GM10248 (cell line): ENCODE results near the gene SHF.

ENCODE experiments used
- CTCF ChIA-PET: fragments of 300-600 bp; sonication (Branson Sonifier 250); formaldehyde crosslinking; extraction: SDS; loops from one replicate; lab custom pipeline; 2021; ENCODE audit warnings: antibody characterized with exemption; lab: Yijun Ruan, JAX
- POLR2A ChIA-PET: fragments of 350-650 bp; sonication (Branson Sonifier 250); formaldehyde crosslinking; extraction: SDS; loops from one replicate; lab custom pipeline; 2020; ENCODE audit warnings: antibody characterized with exemption; lab: Yijun Ruan, JAX
- DNase-seq: peaks from one replicate; pipeline ENCODE4 v3.0.0; 2012; ENCODE audit errors: extremely low spot score
- CTCF ChIP-seq: IDR thresholded peaks from 2 replicates; pipeline ENCODE4 v1.5.1; 2012; ENCODE audit warnings: mild to moderate bottlenecking, low read depth; ENCODE audit errors: extremely low read depth, missing control alignments, control extremely low read depth

The SHF gene

GRCh38 chr15:45167631-45168205, 20.0 kb downstream of the SHF start:
- POLR2A ChIA-PET = interaction anchor here (0.9 to 1.6 kb wide), 2 partner anchors 19 to 20 kb away, joined by 4 read pairs; partner anchors contain the start of gene SHF
- CTCF ChIA-PET = interaction anchor here (0.6 to 17.2 kb wide), 19 partner anchors 9 to 474 kb away, joined by 3 to 234 read pairs (median 7); a partner anchor contains a TSS
- no peak for TF ChIP-seq CTCF

GRCh38 chr15:45166834-45167630, 20.7 kb downstream of the SHF start:
- CTCF ChIA-PET = interaction anchor here (0.6 to 17.2 kb wide), 19 partner anchors 12 to 475 kb away, joined by 3 to 234 read pairs (median 7); a partner anchor contains a TSS
- POLR2A ChIA-PET = interaction anchor here (0.9 to 1.6 kb wide), 2 partner anchors 20 to 21 kb away, joined by 4 read pairs; partner anchors contain the start of gene SHF
- TF ChIP-seq CTCF = peak; percentile 73

More at GRCh38 chr15:45167631-45168205, 20.0 kb downstream of the SHF start:
- DNase-seq = no peak

GRCh38 chr15:45165536-45165935, 22.2 kb downstream of the SHF start:
- POLR2A ChIA-PET = no interaction called here
- TF ChIP-seq CTCF = no peak
- CTCF ChIA-PET = interaction anchor here (0.8 to 17.2 kb wide), 7 partner anchors 11 to 292 kb away, joined by 3 to 234 read pairs (median 19); no protein-coding TSS in a partner anchor
- no peak for DNase-seq

More at GRCh38 chr15:45166834-45167630, 20.7 kb downstream of the SHF start:
- DNase-seq = peak; percentile 90

DNA sequence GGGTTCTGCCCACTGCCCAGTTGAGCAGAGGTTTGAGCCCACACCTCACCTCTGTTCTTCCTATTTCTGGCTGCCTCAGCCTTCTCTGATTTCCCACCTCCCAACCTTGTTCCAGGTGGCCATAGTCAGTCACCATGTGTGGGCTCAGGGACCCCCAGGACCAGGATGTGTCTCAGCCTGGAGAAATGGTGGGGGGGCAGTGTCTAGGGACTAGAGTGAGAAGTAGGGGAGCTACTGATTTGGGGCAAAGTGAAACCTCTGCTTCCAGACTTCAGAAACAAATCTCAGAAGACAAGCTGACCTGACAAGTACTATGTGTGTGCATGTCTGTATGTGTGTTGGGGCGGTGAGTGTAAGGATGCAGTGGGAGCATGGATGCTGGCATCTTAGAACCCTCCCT, 22.9 kb downstream of the SHF start:
- ChIA-PET CTCF (interaction anchor here (0.6 to 17.2 kb wide), 11 partner anchors 11 to 292 kb away, joined by 3 to 234 read pairs (median 19); a partner anchor contains a TSS), POLR2A (no interaction called here)
- DNase-seq = no peak
- no peak for TF ChIP-seq CTCF

GRCh38 chr15:45163508-45163856, 24.3 kb downstream of the SHF start:
- TF ChIP-seq CTCF = no peak
- CTCF ChIA-PET = interaction anchor here (0.6 to 17.2 kb wide), 40 partner anchors 8 to 294 kb away, joined by 3 to 234 read pairs (median 8); a partner anchor contains a TSS
- POLR2A ChIA-PET = interaction anchor here (1.1 to 1.5 kb wide), 3 partner anchors 24 to 238 kb away, joined by 3 to 11 read pairs (median 3); partner anchors contain the start of gene SHF
- DNase-seq = no peak

DNA sequence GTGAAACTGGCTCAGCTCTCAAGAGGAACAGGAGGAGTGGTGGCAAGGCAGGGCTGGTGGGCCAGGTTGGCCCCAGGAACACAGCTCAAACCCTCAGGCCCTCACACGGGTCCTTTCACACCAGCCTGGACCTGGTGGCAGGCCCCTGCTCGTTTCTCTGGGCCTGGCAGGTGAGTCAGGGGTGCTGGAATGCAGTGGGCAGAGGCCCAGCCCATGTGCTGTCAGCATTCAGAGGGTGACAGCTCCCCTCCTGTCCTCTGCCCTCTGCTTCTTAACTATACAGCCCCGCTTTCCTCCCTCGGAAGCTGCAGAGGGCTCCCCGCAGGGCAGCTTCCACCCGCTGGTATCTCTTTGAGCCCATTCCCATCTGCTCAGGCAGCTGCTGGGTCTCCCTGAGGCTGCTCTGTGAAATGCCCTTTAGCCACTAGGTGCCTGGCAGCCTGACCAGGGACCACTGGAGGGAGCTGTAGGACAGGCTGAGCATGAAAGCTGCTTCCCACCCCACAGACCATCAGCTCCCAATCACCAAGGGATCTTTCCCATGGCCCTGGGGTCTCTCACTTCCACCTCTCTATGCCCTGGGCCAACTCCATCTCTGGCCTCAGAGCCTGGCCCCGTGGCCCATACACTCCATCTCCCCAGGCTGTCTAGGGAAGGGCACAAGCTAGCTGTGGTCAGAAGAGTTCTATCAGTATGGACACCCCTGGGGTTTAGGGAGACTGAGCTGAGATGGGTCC, 24.8 kb downstream of the SHF start:
- DNase-seq = peak; percentile 87
- TF ChIP-seq CTCF = peak; percentile 98
- ChIA-PET POLR2A (interaction anchor here (0.6 to 1.5 kb wide), 4 partner anchors 25 to 297 kb away, joined by 3 to 11 read pairs (median 3); partner anchors contain the start of gene SHF), CTCF (interaction anchor here (0.6 to 17.2 kb wide), 40 partner anchors 9 to 294 kb away, joined by 3 to 234 read pairs (median 8); a partner anchor contains a TSS)
